Fibroblast of villous mesenchyme (primary cell): ENCODE data around the gene RAD21L1. TPM values are rescaled to one million over a fixed set of nuclear protein-coding genes. Genes with fewer than 3 reads are reported as not detected.
A peak's percentile ranks its signal among the peaks of the same experiment; 100 is the strongest.

Experiments used
- DNase-seq: peaks from one replicate; pipeline ENCODE4 v3.0.0-alpha.2; 2010; ENCODE audit warnings: low read depth
- H3K4me3 ChIP-seq: 2 replicates; pipeline ENCODE4 v1.5.1; 2011; ENCODE audit warnings: low read depth, mild to moderate bottlenecking, low read length
- total RNA-seq: library from RNA; depleted of rRNA; stranded (reverse); fragments of >200 nt; gene quantifications from 2 replicates; pipeline ENCODE4 v1.2.3, GENCODE V29; 2012
- TF ChIP-seq, protein P1 (sequence below): IDR thresholded peaks from 2 replicates; pipeline ENCODE4 v1.5.1; 2012; ENCODE audit warnings: low read depth, mild to moderate bottlenecking, low read length; ENCODE audit not compliant: insufficient read depth

Gene RAD21L1
- total RNA-seq, 1 donor, result not detected

DNA sequence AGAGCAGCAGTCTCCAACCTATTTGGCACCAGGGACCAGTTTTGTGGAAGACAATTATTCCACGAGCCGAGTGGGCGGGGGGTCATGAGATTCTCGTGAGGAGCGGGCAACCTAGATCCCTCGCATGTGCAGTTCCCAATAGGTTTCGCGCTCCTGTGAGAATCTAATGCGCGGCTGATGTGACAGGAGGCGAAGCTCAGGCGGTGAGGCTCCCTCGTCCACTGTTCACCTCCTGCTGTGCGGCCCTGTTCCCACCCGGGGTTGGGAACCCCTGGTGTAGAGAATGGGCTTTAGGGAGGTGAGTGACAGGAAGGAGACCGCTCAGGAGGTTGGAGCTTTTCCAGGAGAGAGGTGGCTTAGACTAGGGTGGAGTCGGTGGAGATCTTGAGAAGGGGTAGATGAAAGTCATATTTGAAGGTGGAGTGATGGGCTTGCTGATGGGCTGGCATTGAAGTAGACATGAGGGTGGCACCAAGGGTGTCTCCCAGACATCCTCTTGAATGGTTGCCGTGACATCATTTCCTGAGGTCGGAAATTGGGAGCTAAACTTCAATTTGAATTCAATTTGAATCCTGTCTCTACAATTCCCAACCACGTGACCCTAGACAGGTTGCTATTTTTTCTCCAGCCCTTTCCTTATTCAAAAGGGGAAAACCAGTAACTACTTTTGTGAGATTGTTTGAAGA is 1.5 kb upstream of the RAD21L1 start:
- TF ChIP-seq, protein P1, sequence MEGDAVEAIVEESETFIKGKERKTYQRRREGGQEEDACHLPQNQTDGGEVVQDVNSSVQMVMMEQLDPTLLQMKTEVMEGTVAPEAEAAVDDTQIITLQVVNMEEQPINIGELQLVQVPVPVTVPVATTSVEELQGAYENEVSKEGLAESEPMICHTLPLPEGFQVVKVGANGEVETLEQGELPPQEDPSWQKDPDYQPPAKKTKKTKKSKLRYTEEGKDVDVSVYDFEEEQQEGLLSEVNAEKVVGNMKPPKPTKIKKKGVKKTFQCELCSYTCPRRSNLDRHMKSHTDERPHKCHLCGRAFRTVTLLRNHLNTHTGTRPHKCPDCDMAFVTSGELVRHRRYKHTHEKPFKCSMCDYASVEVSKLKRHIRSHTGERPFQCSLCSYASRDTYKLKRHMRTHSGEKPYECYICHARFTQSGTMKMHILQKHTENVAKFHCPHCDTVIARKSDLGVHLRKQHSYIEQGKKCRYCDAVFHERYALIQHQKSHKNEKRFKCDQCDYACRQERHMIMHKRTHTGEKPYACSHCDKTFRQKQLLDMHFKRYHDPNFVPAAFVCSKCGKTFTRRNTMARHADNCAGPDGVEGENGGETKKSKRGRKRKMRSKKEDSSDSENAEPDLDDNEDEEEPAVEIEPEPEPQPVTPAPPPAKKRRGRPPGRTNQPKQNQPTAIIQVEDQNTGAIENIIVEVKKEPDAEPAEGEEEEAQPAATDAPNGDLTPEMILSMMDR, result no peak
- H3K4me3 ChIP-seq, result no peak overlapping the region
- DNase-seq, result no peak

DNA sequence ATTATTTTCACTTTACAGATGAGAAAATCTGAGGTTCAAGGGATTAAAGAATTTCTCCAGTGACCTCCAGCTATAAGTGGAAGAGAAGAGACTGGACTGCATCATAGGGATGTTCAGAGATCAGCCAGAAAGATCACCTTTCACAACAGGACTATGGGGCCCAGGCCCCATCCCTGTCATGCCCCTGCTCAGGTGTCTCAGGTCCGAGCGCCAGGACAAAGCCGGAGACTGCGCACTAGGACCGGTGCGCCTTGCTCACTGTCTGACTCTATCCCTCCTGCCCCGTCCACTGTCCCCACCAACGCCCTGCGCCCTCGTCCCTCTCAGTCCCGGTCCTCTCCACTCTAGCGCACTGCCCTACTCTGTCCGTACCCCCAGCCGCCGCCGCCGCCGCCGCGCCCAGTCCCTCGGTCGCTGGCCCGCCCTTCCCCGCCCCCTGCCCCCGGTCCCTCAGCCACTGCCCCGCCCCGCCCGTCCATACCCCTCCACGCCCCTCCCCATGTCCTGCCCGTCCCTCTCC is 521 bp upstream of the RAD21L1 start:
- DNase-seq, result no peak
- peak overlapping the region; percentile 60 for H3K4me3 ChIP-seq
- TF ChIP-seq, protein P1, result no peak

DNA sequence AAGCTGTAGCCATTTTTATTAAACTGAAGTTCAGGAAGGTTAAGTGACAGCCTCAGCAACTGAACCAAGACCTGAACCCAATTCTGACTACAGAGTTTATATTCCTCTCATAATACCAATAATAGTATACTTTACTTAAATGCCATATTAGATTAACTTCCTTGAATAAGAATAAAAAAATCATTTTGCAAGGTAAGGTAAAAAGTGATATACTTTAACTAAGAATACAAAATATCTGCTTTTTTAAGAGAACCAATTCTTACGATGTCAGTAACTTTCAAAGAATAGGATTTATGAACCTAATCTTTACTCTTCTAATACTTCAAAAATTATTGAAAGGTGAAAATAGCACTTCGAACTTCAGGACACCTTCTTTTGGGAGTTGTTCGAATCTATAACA is 3.7 kb downstream of the RAD21L1 start:
- no peak for DNase-seq
- no peak overlapping the region for H3K4me3 ChIP-seq
- TF ChIP-seq, protein P1, result no peak

DNA sequence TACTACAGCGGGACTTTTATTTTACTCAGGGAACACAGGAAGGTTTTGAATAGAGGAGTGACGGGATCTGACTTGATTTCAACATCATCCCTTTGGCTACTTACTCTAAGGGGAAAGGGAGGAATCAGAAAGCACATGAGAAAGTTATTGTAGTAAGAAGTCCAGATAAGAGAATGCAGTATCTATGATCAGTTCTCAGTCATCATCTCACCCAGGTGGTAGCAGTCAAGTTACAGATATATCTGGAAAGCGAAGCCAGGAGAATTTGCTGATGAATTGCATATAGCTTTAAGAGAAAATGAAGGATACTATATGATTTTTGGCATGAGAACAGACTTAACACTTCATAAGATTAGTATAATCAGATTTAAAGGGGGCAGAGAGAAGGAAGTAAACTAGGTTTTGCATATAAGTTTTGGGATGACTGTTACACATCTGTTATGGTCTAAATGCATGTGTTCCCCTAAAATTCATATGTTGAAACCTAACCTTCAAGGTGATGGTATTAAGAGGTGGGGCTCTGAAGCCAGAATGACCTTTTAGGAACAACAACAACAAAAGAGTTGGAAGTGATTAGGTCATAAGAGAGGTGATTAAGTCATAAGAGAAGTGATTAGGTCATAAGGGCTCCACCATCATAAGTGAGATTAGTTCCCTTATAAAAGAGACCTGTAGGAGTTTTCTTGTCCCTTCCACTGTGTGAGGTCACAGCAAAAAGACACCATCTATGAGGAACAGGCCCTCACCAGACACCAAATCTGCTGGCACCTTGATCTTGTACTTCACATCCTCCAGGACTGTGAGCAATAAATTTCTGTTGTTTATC is 6.7 kb downstream of the RAD21L1 start:
- TF ChIP-seq, protein P1, result no peak

DNA sequence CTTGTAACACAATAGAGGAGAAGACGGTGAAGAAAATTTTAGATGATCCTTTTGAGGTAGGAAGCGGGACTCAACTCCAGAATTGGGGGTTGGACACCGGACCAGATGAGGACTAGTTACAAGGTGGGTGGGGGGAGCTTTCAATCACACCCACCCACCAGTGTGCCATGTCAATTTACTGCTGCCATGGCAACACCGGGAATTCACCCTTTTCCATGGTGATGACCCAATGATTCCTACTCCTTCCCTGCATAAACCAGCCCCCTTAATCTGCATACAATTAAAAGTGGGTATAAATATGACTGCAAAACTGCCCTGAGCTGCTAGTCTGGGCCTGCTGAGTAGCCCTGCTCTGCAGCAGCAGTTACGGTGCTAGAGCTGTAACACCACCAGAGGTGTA is 14.7 kb downstream of the RAD21L1 start:
- no peak overlapping the region for H3K4me3 ChIP-seq
- TF ChIP-seq, protein P1, result no peak
- no peak for DNase-seq

More for the DNA sequence above, 6.7 kb downstream of the RAD21L1 start:
- H3K4me3 ChIP-seq, result no peak overlapping the region
- no peak for DNase-seq

DNA sequence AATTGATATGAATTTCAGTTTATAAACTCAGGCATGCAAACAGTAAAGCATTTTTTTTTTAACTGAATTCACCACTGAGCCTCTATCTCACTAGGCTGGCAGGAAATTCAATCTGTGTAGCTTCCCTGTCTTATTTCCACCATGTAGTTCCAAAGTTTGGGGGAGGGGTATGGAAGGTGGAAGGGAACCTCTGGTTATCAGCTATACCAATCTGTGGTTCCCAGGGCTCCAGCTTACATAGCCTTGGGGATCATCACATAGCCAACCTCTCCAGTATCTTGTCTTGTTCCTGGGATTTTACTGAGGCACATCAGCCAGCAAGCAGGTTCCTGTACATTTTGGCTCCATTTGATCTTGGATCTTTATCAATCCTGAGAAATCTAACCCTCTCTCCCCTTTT is 15.6 kb downstream of the RAD21L1 start:
- no peak for DNase-seq
- TF ChIP-seq, protein P1, result no peak
- H3K4me3 ChIP-seq, result no peak overlapping the region
